Astrocyte (in vitro differentiated cells and primary cell): Measurements from ENCODE around the gene HEXD. TPM values are rescaled to one million over a fixed set of nuclear protein-coding genes. Genes with fewer than 3 reads are reported as not detected.

ENCODE experiments used
- DNase-seq: peaks from one replicate; pipeline ENCODE4 v3.0.0-alpha.2; 2010; ENCODE audit warnings: low read depth
- FAIRE-seq: peaks from 2 replicates; lab custom pipeline; 2011; peaks lifted over from hg19 to GRCh38; lab: Jason Lieb, UNC
- H2AFZ ChIP-seq: 2 replicates; pipeline ENCODE4 v1.6.0; 2012; ENCODE audit warnings: low read depth, low read length, inconsistent platforms
- H3K27ac ChIP-seq: 2 replicates; pipeline ENCODE4 v1.5.1; 2011; ENCODE audit warnings: low read depth, low read length, inconsistent platforms
- H3K27me3 ChIP-seq: 2 replicates; pipeline ENCODE4 v1.6.0; 2011; ENCODE audit warnings: low read length, inconsistent platforms; ENCODE audit not compliant: insufficient read depth
- H3K36me3 ChIP-seq: 2 replicates; pipeline ENCODE4 v1.5.1; 2011; ENCODE audit warnings: low read length, inconsistent platforms; ENCODE audit not compliant: insufficient read depth
- H3K4me1 ChIP-seq: 2 replicates; pipeline ENCODE4 v1.5.1; 2011; ENCODE audit warnings: low read length, inconsistent platforms; ENCODE audit not compliant: insufficient read depth
- H3K4me2 ChIP-seq: 2 replicates; pipeline ENCODE4 v1.6.0; 2012; ENCODE audit warnings: low read length, inconsistent platforms
- H3K4me3 ChIP-seq: 2 replicates; pipeline ENCODE4 v1.5.1; 2011; ENCODE audit warnings: low read depth, mild to moderate bottlenecking, low read length, inconsistent platforms; ENCODE audit not compliant: insufficient read depth
- H3K79me2 ChIP-seq: 2 replicates; pipeline ENCODE4 v1.6.0; 2012; ENCODE audit warnings: mild to moderate bottlenecking, low read length, inconsistent platforms; ENCODE audit not compliant: insufficient read depth
- H3K9ac ChIP-seq: 2 replicates; pipeline ENCODE4 v1.6.0; 2012; ENCODE audit warnings: mild to moderate bottlenecking, low read length, inconsistent platforms
- H3K9me3 ChIP-seq: 2 replicates; pipeline ENCODE4 v1.5.1; 2012; ENCODE audit warnings: low read depth, mild to moderate bottlenecking, low read length, inconsistent platforms; ENCODE audit not compliant: insufficient read depth
- H4K20me1 ChIP-seq: 2 replicates; pipeline ENCODE4 v1.6.0; 2012; ENCODE audit warnings: low read length, inconsistent platforms; ENCODE audit not compliant: insufficient read depth
- H3K27ac Mint-ChIP-seq: one replicate; pipeline ENCODE4 v1.8.0; 2021; ENCODE audit warnings: mild to moderate bottlenecking, mixed read lengths; ENCODE audit not compliant: unreplicated experiment
- H3K27me3 Mint-ChIP-seq: one replicate; pipeline ENCODE4 v1.8.0; 2021; ENCODE audit warnings: low read depth, mixed read lengths; ENCODE audit not compliant: unreplicated experiment
- H3K36me3 Mint-ChIP-seq: one replicate; pipeline ENCODE4 v1.8.0; 2021; ENCODE audit warnings: low read depth, mixed read lengths; ENCODE audit not compliant: unreplicated experiment
- H3K4me1 Mint-ChIP-seq: one replicate; pipeline ENCODE4 v1.8.0; 2021; ENCODE audit warnings: low read depth, mixed read lengths; ENCODE audit not compliant: unreplicated experiment
- H3K4me3 Mint-ChIP-seq: one replicate; pipeline ENCODE4 v1.8.0; 2021; ENCODE audit warnings: mild to moderate bottlenecking, moderate library complexity, mixed read lengths; ENCODE audit not compliant: unreplicated experiment
- H3K9me3 Mint-ChIP-seq: one replicate; pipeline ENCODE4 v1.8.0; 2021; ENCODE audit warnings: mild to moderate bottlenecking, mixed read lengths; ENCODE audit not compliant: unreplicated experiment
- EZH2 ChIP-seq: IDR thresholded peaks from 2 replicates; pipeline ENCODE4 v1.6.1; 2012; ENCODE audit warnings: mild to moderate bottlenecking, low read length, inconsistent platforms; ENCODE audit not compliant: insufficient read depth
- total RNA-seq: library from RNA; stranded (reverse); gene quantifications from 2 replicates; pipeline ENCODE4 v1.2.1, GENCODE V29; 2021
- TF ChIP-seq, protein P1 (sequence below): IDR thresholded peaks from 2 replicates; pipeline ENCODE4 v1.5.1; 2011; ENCODE audit warnings: low read depth, mild to moderate bottlenecking, inconsistent platforms, low read length, moderate library complexity; ENCODE audit not compliant: insufficient read depth

Gene HEXD
- total RNA-seq, 1 donor from 2014 or later, result 11.1 TPM

DNA sequence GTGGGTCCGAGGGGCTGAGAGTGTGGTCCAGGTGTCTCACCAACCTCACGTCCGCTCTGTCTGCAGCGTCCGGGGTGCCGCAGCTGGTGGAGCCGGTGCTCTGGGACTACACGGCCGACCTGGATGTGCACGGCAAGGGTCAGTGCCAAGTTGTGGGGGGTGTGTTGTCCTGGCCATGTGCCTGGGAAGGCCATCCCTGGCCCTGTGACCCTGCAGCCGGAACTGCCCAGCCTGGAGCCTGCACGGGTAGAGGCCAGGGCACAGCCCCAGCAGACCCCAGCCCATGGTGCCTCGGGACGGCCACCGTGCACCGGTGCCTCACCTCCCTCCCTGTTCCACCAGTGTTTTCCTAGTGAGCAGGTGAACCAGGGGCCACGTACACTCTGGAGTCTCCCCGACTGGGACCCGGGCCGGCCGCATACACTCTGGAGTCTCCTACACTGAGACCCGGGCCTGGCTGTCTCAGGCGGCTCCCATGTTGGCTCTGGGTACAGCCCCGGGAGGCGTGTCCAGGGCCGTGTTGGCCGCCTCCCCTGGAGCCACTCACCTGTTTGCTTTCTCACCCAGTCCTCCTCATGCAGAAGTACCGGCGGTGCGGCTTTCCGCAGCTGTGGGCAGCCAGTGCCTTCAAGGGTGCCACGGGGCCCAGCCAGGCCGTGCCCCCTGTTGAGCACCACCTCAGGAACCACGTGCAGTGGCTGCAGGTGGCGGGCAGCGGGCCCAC lies 18.6 kb downstream of the HEXD start:
- FAIRE-seq (no peak), DNase-seq (no peak)
- H3K4me3 ChIP-seq, result no peak overlapping the region
- no peaks in the 10 kb centered on the region for H3K27me3 ChIP-seq
- no peak overlapping the region for H3K4me3 Mint-ChIP-seq
- no peaks in the 10 kb centered on the region for H3K36me3 ChIP-seq
- H3K27me3 Mint-ChIP-seq, result no peaks in the 10 kb centered on the region
- H3K4me1 Mint-ChIP-seq, result peaks cover 3% of the 10 kb centered on the region
- TF ChIP-seq, protein P1, sequence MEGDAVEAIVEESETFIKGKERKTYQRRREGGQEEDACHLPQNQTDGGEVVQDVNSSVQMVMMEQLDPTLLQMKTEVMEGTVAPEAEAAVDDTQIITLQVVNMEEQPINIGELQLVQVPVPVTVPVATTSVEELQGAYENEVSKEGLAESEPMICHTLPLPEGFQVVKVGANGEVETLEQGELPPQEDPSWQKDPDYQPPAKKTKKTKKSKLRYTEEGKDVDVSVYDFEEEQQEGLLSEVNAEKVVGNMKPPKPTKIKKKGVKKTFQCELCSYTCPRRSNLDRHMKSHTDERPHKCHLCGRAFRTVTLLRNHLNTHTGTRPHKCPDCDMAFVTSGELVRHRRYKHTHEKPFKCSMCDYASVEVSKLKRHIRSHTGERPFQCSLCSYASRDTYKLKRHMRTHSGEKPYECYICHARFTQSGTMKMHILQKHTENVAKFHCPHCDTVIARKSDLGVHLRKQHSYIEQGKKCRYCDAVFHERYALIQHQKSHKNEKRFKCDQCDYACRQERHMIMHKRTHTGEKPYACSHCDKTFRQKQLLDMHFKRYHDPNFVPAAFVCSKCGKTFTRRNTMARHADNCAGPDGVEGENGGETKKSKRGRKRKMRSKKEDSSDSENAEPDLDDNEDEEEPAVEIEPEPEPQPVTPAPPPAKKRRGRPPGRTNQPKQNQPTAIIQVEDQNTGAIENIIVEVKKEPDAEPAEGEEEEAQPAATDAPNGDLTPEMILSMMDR, result no peak
- TF ChIP-seq EZH2, result no peak
- no peak overlapping the region for H3K27ac Mint-ChIP-seq
- H3K4me2 ChIP-seq, result no peak overlapping the region
- H3K4me1 ChIP-seq, result peaks cover 4% of the 10 kb centered on the region
- no peaks in the 10 kb centered on the region for H3K79me2 ChIP-seq
- no peaks in the 10 kb centered on the region for H3K9me3 ChIP-seq
- H3K27ac ChIP-seq, result no peak overlapping the region
- no peak overlapping the region for H2AFZ ChIP-seq
- H3K9ac ChIP-seq, result no peak overlapping the region
- peaks cover 10% of the 10 kb centered on the region for H4K20me1 ChIP-seq
- H3K9me3 Mint-ChIP-seq, result no peaks in the 10 kb centered on the region
- no peaks in the 10 kb centered on the region for H3K36me3 Mint-ChIP-seq

DNA sequence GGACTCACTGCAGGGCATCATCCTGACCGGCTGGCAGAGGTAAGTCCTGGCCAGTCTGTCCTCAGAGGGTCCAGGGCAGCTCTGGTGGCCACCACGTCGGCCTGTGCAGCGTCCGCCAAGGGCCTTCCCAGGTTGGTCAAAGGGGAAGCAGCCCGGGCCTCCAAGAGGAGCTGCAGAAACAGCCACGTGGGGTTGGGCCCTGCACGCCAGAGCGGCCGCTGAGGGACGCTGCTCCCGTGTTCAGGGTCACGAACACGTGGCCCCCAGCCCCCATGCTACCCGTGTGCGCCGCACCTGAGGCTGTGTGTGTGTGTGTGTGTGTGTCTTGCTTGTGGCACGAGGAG lies 19.1 kb downstream of the HEXD start:
- no peak for DNase-seq
- H3K27ac ChIP-seq, result no peak overlapping the region
- no peak for TF ChIP-seq EZH2
- TF ChIP-seq, protein P1, result no peak
- peaks cover 12% of the 10 kb centered on the region for H4K20me1 ChIP-seq
- no peaks in the 10 kb centered on the region for H3K9me3 ChIP-seq
- Mint-ChIP-seq H3K27me3 (no peaks in the 10 kb centered on the region), H3K4me3 (no peak overlapping the region), H3K36me3 (no peaks in the 10 kb centered on the region), H3K9me3 (no peaks in the 10 kb centered on the region), H3K4me1 (peaks cover 3% of the 10 kb centered on the region), H3K27ac (no peak overlapping the region)
- FAIRE-seq, result no peak
- no peaks in the 10 kb centered on the region for H3K79me2 ChIP-seq
- no peak overlapping the region for H3K4me2 ChIP-seq
- no peak overlapping the region for H3K4me3 ChIP-seq
- H3K36me3 ChIP-seq, result no peaks in the 10 kb centered on the region
- H3K27me3 ChIP-seq, result no peaks in the 10 kb centered on the region
- H3K9ac ChIP-seq, result no peak overlapping the region
- no peak overlapping the region for H2AFZ ChIP-seq
- H3K4me1 ChIP-seq, result peaks cover 4% of the 10 kb centered on the region

DNA sequence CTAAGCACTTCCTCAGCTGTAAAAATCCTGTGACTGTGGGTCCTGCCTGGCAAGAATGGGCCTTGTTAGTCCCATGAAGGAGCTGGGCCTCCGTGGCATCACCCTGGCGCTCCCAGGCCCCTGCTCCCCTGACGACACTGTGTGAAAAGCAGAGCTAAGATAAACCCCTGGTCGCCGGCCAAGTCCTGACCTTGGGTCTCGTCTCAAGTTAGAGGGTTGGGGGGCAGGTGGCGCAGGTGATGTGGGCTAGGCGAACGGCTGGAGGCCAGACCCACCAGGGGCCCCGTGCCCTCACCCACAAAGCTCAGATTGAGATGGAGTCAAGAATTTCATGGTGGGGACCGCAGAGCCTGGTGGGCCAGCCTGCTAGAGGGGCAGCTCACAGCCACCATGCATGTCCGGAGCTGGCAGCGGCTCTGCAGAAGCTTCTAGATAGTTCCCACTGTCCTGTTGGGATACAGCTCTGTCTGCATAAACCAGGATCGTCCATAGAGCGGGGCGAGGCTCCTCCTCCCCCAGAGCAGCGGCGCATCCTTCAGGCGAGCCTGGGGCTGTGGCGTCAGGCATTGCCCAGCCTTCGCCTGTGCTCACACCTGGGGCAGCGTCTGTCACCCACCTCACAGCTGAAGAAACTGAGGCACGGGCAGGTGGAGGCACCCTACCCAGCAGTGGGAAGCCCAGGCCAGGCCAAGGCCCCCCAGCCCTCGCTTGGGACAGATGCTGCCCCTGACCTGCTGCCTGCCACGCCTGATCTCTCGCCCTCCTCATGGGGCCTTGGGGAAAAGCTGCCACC lies 20.4 kb downstream of the HEXD start:
- DNase-seq, result no peak
- Mint-ChIP-seq H3K27ac (no peak overlapping the region), H3K27me3 (no peaks in the 10 kb centered on the region), H3K36me3 (peaks cover 3% of the 10 kb centered on the region), H3K4me3 (no peak overlapping the region), H3K4me1 (peaks cover 3% of the 10 kb centered on the region), H3K9me3 (peaks cover 1% of the 10 kb centered on the region)
- no peaks in the 10 kb centered on the region for H3K36me3 ChIP-seq
- H3K4me3 ChIP-seq, result no peak overlapping the region
- H3K4me2 ChIP-seq, result no peak overlapping the region
- H3K4me1 ChIP-seq, result peaks cover 4% of the 10 kb centered on the region
- H3K27ac ChIP-seq, result no peak overlapping the region
- H3K9ac ChIP-seq, result no peak overlapping the region
- no peaks in the 10 kb centered on the region for H3K79me2 ChIP-seq
- H2AFZ ChIP-seq, result no peak overlapping the region
- H3K9me3 ChIP-seq, result no peaks in the 10 kb centered on the region
- TF ChIP-seq EZH2, result no peak
- TF ChIP-seq, protein P1, result no peak
- no peaks in the 10 kb centered on the region for H3K27me3 ChIP-seq
- no peak for FAIRE-seq
- H4K20me1 ChIP-seq, result peaks cover 23% of the 10 kb centered on the region
